Caco-2 (cell line): ENCODE results near the gene KLF7. TPM values are rescaled to one million over a fixed set of nuclear protein-coding genes. Genes with fewer than 3 reads are reported as not detected.

ENCODE experiments used
- BruUV-seq: library from RNA; stranded (reverse); fragments of 400-500 nt; replicated peaks from 2 replicates; lab custom pipeline; 2021; lab: Mats Ljungman, UMichigan
- CTCF ChIA-PET: fragments of 300-600 bp; sonication (Branson Sonifier 250); formaldehyde crosslinking; loops from one replicate; lab custom pipeline; 2022; ENCODE audit warnings: antibody characterized with exemption; lab: Charles Lee
- POLR2A ChIA-PET: fragments of 300-600 bp; sonication (Branson Sonifier 250); formaldehyde crosslinking; loops from one replicate; lab custom pipeline; 2022; ENCODE audit warnings: antibody characterized with exemption; lab: Charles Lee
- DNase-seq, 2 experiments: peaks; one replicate each; pipeline versions ENCODE4 v3.0.0 to v3.0.0-alpha.2; 2020 to 2022
- H3K27me3 ChIP-seq: replicated peaks from 2 replicates; pipeline ENCODE4 v1.6.0; 2011; ENCODE audit warnings: low read length; ENCODE audit not compliant: control insufficient read depth, insufficient read depth
- H3K36me3 ChIP-seq: 2 replicates; pipeline ENCODE4 v1.5.1; 2011; ENCODE audit warnings: low read length; ENCODE audit not compliant: control insufficient read depth, insufficient read depth
- H3K4me1 ChIP-seq: fragments of 250-450 bp; sonication (Bioruptor Pico); 2 replicates; pipeline ENCODE4 v1.5.1; 2020; ENCODE audit warnings: mild to moderate bottlenecking
- H3K4me3 ChIP-seq: 2 replicates; pipeline ENCODE4 v1.5.1; 2011; ENCODE audit warnings: low read depth, mild to moderate bottlenecking, control low read depth, low read length
- H3K9me3 ChIP-seq: fragments of 250-450 bp; sonication (Bioruptor Pico); 2 replicates; pipeline ENCODE4 v1.5.1; 2020; ENCODE audit warnings: mild to moderate bottlenecking, moderate library complexity
- H3K27ac Mint-ChIP-seq: one replicate; pipeline ENCODE4 v1.8.0; 2022; ENCODE audit warnings: mixed read lengths; ENCODE audit not compliant: unreplicated experiment
- H3K27me3 Mint-ChIP-seq: one replicate; pipeline ENCODE4 v1.8.0; 2022; ENCODE audit warnings: mixed read lengths; ENCODE audit not compliant: insufficient read depth, unreplicated experiment
- H3K36me3 Mint-ChIP-seq: one replicate; pipeline ENCODE4 v1.8.0; 2022; ENCODE audit warnings: mild to moderate bottlenecking, mixed read lengths; ENCODE audit not compliant: insufficient read depth, unreplicated experiment
- H3K4me1 Mint-ChIP-seq: one replicate; pipeline ENCODE4 v1.8.0; 2022; ENCODE audit warnings: low read depth, mixed read lengths; ENCODE audit not compliant: unreplicated experiment
- H3K4me3 Mint-ChIP-seq: one replicate; pipeline ENCODE4 v1.8.0; 2022; ENCODE audit warnings: mild to moderate bottlenecking, moderate library complexity, mixed read lengths; ENCODE audit not compliant: unreplicated experiment
- H3K9me3 Mint-ChIP-seq: one replicate; pipeline ENCODE4 v1.8.0; 2022; ENCODE audit warnings: mixed read lengths; ENCODE audit not compliant: unreplicated experiment
- intact Hi-C: fragments of 100-400 bp; cut with micrococcal nuclease; formaldehyde crosslinking; loops from one replicate; pipeline ENCODE4 v1.10.0; 2022; ENCODE audit not compliant: unreplicated experiment
- total RNA-seq: library from RNA; stranded (reverse); gene quantifications from 2 replicates; pipeline ENCODE4 v1.2.3, GENCODE V29; 2022
- TF ChIP-seq, protein P1 (sequence below), 2 experiments: fragments of 200-600 bp in 1 of 2; IDR thresholded peaks; 1 replicate in 1 of 2; 2 replicates in 1 of 2; pipeline versions ENCODE4 v1.5.1 to v1.8.0; 2011 to 2022; ENCODE audit warnings: antibody characterized with exemption in 1 of 2, control low read depth in 1 of 2, inconsistent platforms in 1 of 2, low read depth in 1 of 2, low read length in 1 of 2, mild to moderate bottlenecking in 1 of 2, moderate library complexity in 1 of 2; ENCODE audit not compliant: insufficient read depth in 1 of 2, severe bottlenecking in 1 of 2, unreplicated experiment in 1 of 2

The KLF7 gene
- total RNA-seq, 1 experiment from 2014 or later: 0.36 TPM

DNA sequence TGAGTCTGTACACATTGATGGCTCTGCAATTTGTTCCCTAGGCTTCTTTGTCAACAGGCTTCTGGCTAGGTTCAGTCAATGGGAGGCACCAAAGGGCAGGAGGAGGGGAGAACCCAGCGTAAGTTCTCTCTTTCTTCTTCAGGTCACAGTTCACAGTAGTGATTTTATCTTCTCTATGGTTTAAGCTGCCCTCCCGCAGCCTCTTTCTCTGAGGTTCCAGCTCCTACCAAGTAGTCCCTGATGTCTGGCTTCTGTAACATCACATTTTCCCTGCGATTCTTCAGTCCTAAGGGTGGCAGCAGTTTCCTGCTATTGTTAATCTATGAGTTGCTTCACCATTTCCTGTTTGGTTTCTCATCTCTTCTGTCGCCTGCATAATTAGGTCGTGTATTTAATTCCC lies 119.0 kb downstream of the KLF7 start:
- TF ChIP-seq, protein P1, sequence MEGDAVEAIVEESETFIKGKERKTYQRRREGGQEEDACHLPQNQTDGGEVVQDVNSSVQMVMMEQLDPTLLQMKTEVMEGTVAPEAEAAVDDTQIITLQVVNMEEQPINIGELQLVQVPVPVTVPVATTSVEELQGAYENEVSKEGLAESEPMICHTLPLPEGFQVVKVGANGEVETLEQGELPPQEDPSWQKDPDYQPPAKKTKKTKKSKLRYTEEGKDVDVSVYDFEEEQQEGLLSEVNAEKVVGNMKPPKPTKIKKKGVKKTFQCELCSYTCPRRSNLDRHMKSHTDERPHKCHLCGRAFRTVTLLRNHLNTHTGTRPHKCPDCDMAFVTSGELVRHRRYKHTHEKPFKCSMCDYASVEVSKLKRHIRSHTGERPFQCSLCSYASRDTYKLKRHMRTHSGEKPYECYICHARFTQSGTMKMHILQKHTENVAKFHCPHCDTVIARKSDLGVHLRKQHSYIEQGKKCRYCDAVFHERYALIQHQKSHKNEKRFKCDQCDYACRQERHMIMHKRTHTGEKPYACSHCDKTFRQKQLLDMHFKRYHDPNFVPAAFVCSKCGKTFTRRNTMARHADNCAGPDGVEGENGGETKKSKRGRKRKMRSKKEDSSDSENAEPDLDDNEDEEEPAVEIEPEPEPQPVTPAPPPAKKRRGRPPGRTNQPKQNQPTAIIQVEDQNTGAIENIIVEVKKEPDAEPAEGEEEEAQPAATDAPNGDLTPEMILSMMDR (IDR thresholded peaks at IDR 0.05; ENCODE audit: insufficient read depth in 1 of 2, low read depth in 1 of 2, low read length in 1 of 2, severe bottlenecking in 1 of 2, unreplicated experiment in 1 of 2): no peak
- CTCF ChIA-PET: no interaction called here

DNA sequence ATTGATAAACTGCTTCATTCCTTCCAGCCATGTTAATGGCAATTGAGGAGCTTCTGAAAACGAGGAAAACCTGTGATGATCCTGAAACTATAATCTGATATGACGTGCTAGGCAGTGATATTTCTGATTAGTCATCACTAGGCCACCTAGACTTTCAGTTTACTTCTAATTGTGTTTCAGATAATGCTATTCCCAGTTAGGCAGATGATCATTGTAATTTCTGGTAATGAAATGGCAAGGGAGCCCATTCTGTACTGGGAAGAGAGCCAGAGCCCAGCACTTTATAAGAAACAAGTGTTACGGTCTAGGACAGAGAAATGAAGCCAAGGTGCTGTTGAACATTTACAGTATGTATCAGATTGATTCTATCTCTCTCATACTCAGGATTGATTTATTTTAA lies 120.2 kb downstream of the KLF7 start:
- Mint-ChIP-seq H3K36me3 (no peaks in the 10 kb centered on the region), H3K27me3 (peaks cover 7% of the 10 kb centered on the region), H3K9me3 (peaks cover 9% of the 10 kb centered on the region), H3K27ac (no peak overlapping the region), H3K4me1 (no peaks in the 10 kb centered on the region), H3K4me3 (no peak overlapping the region)
- Histone ChIP-seq H3K36me3 (no peaks in the 10 kb centered on the region), H3K27me3 (no peaks in the 10 kb centered on the region), H3K9me3 (no peaks in the 10 kb centered on the region), H3K4me1 (no peaks in the 10 kb centered on the region), H3K4me3 (no peak overlapping the region)
- intact Hi-C loops: no loop called here
- no TSS peak for BruUV-seq
- TF ChIP-seq, protein P1 (IDR thresholded peaks at IDR 0.05; ENCODE audit: insufficient read depth in 1 of 2, low read depth in 1 of 2, low read length in 1 of 2, severe bottlenecking in 1 of 2, unreplicated experiment in 1 of 2): no peak
- CTCF ChIA-PET: no interaction called here
- POLR2A ChIA-PET: no interaction called here
- no peak for DNase-seq

More for the DNA sequence above, 119.0 kb downstream of the KLF7 start:
- no peaks in the 10 kb centered on the region for H3K4me1 ChIP-seq
- no peaks in the 10 kb centered on the region for H3K9me3 ChIP-seq
- Mint-ChIP-seq H3K9me3 (peaks cover 9% of the 10 kb centered on the region), H3K27me3 (peaks cover 3% of the 10 kb centered on the region), H3K27ac (no peak overlapping the region), H3K4me3 (no peak overlapping the region), H3K36me3 (no peaks in the 10 kb centered on the region), H3K4me1 (no peaks in the 10 kb centered on the region)
- H3K36me3 ChIP-seq: no peaks in the 10 kb centered on the region
- intact Hi-C loops: no loop called here
- POLR2A ChIA-PET: no interaction called here
- BruUV-seq: no TSS peak
- DNase-seq: no peak
- no peaks in the 10 kb centered on the region for H3K27me3 ChIP-seq
- no peak overlapping the region for H3K4me3 ChIP-seq

DNA sequence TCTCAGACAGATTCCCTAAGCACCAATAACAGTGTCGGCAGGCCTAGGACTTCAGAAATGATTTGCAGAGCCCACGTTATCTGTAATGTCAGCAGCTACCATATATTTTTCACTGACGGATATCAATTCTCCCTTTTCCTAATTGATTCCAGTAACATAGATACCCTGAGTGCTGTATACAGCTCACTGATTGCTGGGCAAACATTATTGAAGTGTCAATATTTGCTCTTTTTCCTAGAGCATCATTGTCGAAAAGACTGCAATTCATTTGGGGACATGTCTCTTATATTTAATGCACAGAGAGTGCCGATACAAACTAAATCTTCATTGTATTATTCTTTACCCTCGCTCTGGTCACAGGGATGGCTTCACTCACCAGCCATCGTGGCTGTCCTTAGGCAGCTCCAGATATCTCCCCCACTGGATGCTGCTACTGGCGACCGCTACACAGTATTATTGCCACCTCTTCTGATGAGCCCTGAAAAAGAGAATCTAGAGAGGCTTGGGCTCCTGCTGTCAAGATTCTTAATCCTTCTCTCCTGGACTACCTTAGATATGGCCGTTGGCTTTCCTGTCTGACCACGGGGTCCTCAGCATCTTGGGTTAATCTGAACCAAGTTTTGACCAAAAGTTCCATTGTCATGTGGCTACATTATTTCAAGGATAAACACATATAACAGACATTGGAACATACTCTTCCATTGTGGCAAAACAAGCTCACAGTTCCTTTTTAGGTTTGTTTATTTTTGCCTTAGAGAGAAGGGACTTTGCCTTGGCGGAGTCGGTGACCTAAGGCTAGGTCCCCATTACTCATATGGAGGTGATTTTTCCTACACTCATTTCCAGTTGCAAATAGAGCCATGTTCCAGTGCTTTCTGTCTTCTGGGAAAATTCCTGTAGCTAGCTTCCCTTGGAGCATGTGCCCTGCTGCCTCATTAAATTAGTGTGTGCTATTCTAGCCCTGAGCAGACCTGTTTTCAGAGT lies 121.1 kb downstream of the KLF7 start:
- POLR2A ChIA-PET: no interaction called here
- no peaks in the 10 kb centered on the region for H3K36me3 Mint-ChIP-seq
- Histone ChIP-seq H3K27me3 (no peaks in the 10 kb centered on the region), H3K9me3 (no peaks in the 10 kb centered on the region), H3K4me1 (no peaks in the 10 kb centered on the region), H3K4me3 (no peak overlapping the region), H3K36me3 (no peaks in the 10 kb centered on the region)
- BruUV-seq: no TSS peak
- H3K27me3 Mint-ChIP-seq: peaks cover 11% of the 10 kb centered on the region
- no peak overlapping the region for H3K4me3 Mint-ChIP-seq
- no peak for DNase-seq
- H3K9me3 Mint-ChIP-seq: peaks cover 9% of the 10 kb centered on the region
- H3K27ac Mint-ChIP-seq: no peak overlapping the region
- intact Hi-C loops: no loop called here
- TF ChIP-seq, protein P1 (IDR thresholded peaks at IDR 0.05; ENCODE audit: insufficient read depth in 1 of 2, low read depth in 1 of 2, low read length in 1 of 2, severe bottlenecking in 1 of 2, unreplicated experiment in 1 of 2): no peak
- H3K4me1 Mint-ChIP-seq: no peaks in the 10 kb centered on the region
- CTCF ChIA-PET: no interaction called here
